Hypothalamus (tissue), 51 donors: ENCODE measurements around the gene PML.
A peak's percentile ranks its signal among the peaks of the same experiment; 100 is the strongest.
"Not testable (repeated sequence)": the region's sequence is repeated elsewhere in the genome, so short reads cannot be mapped to it uniquely, and the experiment has no call there.

Experiments used
- DNase-seq, 51 donors: peaks; one replicate each; lab custom pipeline; 2025; lab: John Stamatoyannopoulos, UW

PML gene

GRCh38 chr15:74053517-74053916, 59.0 kb downstream of the PML start:
- DNase-seq, result no peak

- DNase-seq, result peak in 36 of 51 donors; percentile 5 to 61 (median 30)
Observed at GRCh38 chr15:74053941-74054529, 59.5 kb downstream of the PML start.

- no peak for DNase-seq
Observed at GRCh38 chr15:74055804-74056203, 61.3 kb downstream of the PML start.

- DNase-seq, result not testable (repeated sequence)
Observed at GRCh38 chr15:74056330-74056729, 61.8 kb downstream of the PML start.

- DNase-seq, result not testable (repeated sequence)
Observed at GRCh38 chr15:74059050-74059833, 64.7 kb downstream of the PML start.

GRCh38 chr15:74060251-74060650, 65.7 kb downstream of the PML start:
- no peak for DNase-seq

- DNase-seq, result no peak
Observed at GRCh38 chr15:74062236-74062635, 67.7 kb downstream of the PML start.

- DNase-seq, result no peak
Observed at GRCh38 chr15:74062671-74063070, 68.2 kb downstream of the PML start.

GRCh38 chr15:74063425-74064146, 69.1 kb downstream of the PML start:
- DNase-seq, result not testable (repeated sequence)

GRCh38 chr15:74064183-74064582, 69.7 kb downstream of the PML start:
- DNase-seq, result not testable (repeated sequence)

GRCh38 chr15:74064822-74065221, 70.3 kb downstream of the PML start:
- not testable (repeated sequence) for DNase-seq

GRCh38 chr15:74065684-74066411, 71.3 kb downstream of the PML start:
- not testable (repeated sequence) for DNase-seq

GRCh38 chr15:74071645-74072044, 77.1 kb downstream of the PML start:
- DNase-seq, result not testable (repeated sequence)

- not testable (repeated sequence) for DNase-seq
Observed at GRCh38 chr15:74072132-74072531, 77.6 kb downstream of the PML start.

- not testable (repeated sequence) for DNase-seq
Observed at GRCh38 chr15:74072614-74073337, 78.3 kb downstream of the PML start.

- not testable (repeated sequence) for DNase-seq
Observed at GRCh38 chr15:74075781-74076180, 81.3 kb downstream of the PML start.

- DNase-seq, result not testable (repeated sequence)
Observed at GRCh38 chr15:74082450-74082849, 87.9 kb downstream of the PML start, which contains the start of gene GOLGA6A. Gene GOLGA6A, minus strand, starts transcription at chr15:74082550. Its CDS starts 41 bp downstream, at chr15:74082509.

GRCh38 chr15:74094567-74094966, 100.1 kb downstream of the PML start:
- not testable (repeated sequence) for DNase-seq

GRCh38 chr15:74095610-74096009, 101.1 kb downstream of the PML start:
- DNase-seq, result not testable (repeated sequence)
